GM12891 (cell line): ENCODE measurements around the gene UBXN4.

Experiments
- PAX5 ChIP-seq: IDR thresholded peaks from 2 replicates; pipeline ENCODE4 v1.6.1; 2011; ENCODE audit warnings: low read length, moderate library complexity, mild to moderate bottlenecking; ENCODE audit not compliant: insufficient read depth, severe bottlenecking
- POLR2A ChIP-seq: IDR thresholded peaks from 2 replicates; pipeline ENCODE4 v1.6.1; 2011; ENCODE audit warnings: low read depth, low read length, control low read depth
- POLR2AphosphoS5 ChIP-seq: IDR thresholded peaks from 2 replicates; pipeline ENCODE4 v1.6.1; 2011; ENCODE audit warnings: low read depth, low read length, control low read depth
- POU2F2 ChIP-seq: IDR thresholded peaks from 2 replicates; pipeline ENCODE4 v1.6.1; 2011; ENCODE audit warnings: low read depth, mild to moderate bottlenecking, control low read depth, low read length, moderate library complexity

GRCh38 chr2:135831180-135831812 lies 89.6 kb downstream of the UBXN4 start:
- TF ChIP-seq POLR2A: no peak
- no peak for TF ChIP-seq POLR2AphosphoS5
- no peak for TF ChIP-seq POU2F2
- TF ChIP-seq PAX5: no peak
